ENCODE measurements around the gene EPB41L4B. TPM values are rescaled to one million over a fixed set of nuclear protein-coding genes. Genes with fewer than 3 reads are reported as not detected.

The EPB41L4B gene
- total RNA-seq, 4 donors from 2014 or later = 0.42 to 2.3 (median 1.5) TPM

DNA sequence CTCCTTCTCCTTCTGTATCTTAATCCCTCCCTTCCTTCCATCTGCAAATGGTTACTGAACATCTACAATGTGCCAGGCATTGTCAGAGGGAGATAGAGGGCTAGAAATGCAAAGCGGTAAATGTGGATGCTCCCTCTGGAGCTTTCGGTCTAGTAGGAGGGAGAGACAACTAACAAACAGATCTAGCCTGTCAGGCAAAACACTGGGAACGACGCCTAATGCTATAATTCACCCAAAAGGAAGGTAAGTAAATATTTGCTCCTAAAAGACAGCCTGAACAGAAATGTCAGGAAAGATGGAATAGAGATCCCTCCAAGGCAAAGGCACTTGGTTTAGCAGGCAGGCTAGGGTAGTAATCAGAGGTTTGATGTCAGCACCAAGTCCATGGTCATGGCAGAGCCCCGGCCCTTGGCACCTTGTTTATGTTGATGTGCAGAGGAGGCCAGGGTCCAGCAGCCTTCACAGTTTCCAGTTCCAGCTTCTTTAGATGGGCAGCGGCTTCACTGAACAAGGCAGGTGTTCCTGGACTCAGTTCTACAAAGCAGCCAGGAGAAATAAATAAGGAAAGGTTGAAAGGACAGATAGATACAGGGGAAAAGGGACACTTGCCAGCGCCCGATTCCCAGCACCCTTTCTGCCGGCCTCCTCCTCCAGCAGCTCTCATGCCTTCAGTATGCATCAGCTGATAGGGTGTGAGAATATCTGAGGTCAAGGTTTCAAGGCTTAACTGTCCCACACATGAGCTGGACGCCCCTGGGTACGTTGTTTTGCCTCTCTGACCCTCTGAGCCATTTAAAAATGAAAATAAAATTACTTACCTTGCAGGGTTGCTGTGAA, 107.4 kb downstream of the EPB41L4B start:
- intact Hi-C loops (cut with DNase I) = no loop called here

DNA sequence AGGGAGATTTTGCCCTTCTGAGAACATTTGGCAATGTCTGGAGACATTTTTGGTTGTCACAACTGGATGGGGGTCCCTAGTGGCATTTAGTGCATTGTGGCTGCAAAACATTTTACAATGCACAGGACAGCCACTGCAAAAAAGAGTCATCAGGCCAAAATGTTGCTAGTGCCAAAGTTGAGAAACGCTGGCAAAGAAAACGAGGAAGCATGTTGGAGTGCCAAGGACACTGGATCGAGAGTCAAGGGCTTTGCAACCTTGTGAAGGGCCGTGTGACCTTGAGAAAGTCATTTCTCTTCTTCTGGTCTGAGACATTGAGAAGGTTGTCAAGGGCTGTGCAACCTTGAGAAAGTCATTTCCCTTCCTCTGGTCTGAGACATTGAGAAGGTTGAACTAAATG, 108.1 kb downstream of the EPB41L4B start:
- no peak for DNase-seq (ENCODE audit: extremely low spot score)
- TF ChIP-seq POLR2AphosphoS5 (IDR thresholded peaks at IDR 0.05) (no peak), EP300 (IDR thresholded peaks at IDR 0.05) (no peak), POLR2A (IDR thresholded peaks at IDR 0.05; ENCODE audit: low read depth) (no peak)
- TF ChIP-seq, protein P1, sequence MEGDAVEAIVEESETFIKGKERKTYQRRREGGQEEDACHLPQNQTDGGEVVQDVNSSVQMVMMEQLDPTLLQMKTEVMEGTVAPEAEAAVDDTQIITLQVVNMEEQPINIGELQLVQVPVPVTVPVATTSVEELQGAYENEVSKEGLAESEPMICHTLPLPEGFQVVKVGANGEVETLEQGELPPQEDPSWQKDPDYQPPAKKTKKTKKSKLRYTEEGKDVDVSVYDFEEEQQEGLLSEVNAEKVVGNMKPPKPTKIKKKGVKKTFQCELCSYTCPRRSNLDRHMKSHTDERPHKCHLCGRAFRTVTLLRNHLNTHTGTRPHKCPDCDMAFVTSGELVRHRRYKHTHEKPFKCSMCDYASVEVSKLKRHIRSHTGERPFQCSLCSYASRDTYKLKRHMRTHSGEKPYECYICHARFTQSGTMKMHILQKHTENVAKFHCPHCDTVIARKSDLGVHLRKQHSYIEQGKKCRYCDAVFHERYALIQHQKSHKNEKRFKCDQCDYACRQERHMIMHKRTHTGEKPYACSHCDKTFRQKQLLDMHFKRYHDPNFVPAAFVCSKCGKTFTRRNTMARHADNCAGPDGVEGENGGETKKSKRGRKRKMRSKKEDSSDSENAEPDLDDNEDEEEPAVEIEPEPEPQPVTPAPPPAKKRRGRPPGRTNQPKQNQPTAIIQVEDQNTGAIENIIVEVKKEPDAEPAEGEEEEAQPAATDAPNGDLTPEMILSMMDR (IDR thresholded peaks at IDR 0.05) = no peak
- H3K27ac ChIP-seq (replicated peaks in 1 of 4) = no peak overlapping the region

More for the DNA sequence above, 107.4 kb downstream of the EPB41L4B start:
- Histone ChIP-seq H3K4me3 (no peak overlapping the region), H3K9me3 (no peaks in the 10 kb centered on the region), H3K36me3 (no peaks in the 10 kb centered on the region), H3K4me1 (no peaks in the 10 kb centered on the region), H3K27me3 (no peaks in the 10 kb centered on the region), H3K27ac (replicated peaks in 1 of 4) (no peak overlapping the region)
- DNase-seq (ENCODE audit: extremely low spot score) = no peak
- WGBS = 80% methylated on average over 11 of the region's 11 CpGs
- TF ChIP-seq, protein P1 (IDR thresholded peaks at IDR 0.05) = no peak
- no peak for TF ChIP-seq POLR2A (IDR thresholded peaks at IDR 0.05; ENCODE audit: low read depth)
- TF ChIP-seq EP300 (IDR thresholded peaks at IDR 0.05) = no peak
- TF ChIP-seq POLR2AphosphoS5 (IDR thresholded peaks at IDR 0.05) = no peak

DNA sequence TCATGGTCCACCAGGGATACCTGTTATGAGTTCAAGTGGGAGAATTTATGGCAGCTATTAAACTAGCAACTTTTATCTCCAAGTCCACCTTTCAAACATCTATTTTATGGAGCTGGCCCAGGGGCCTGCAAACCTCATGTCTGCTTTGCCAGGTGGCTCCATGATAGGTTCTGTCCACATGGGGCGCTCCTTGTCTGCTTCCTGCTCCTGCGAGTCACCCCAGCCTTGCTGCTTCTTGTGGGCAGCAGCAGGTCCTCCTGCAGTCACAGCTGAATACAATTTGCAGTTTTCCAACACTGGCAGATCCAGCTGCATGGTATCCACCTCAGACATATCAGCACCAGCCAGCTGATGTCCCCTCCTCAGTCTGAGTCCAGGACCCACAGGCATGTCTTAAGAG, 114.2 kb downstream of the EPB41L4B start:
- Histone ChIP-seq H3K36me3 (peaks cover 0 to 11% (median 0%) of the 10 kb centered on the region in 4 donors), H3K4me3 (no peak overlapping the region), H3K4me1 (no peaks in the 10 kb centered on the region), H3K9me3 (no peaks in the 10 kb centered on the region), H3K27me3 (no peaks in the 10 kb centered on the region), H3K27ac (replicated peaks in 1 of 4) (no peak overlapping the region)
- WGBS = 89% methylated on average over 2 of the region's 2 CpGs
- DNase-seq (ENCODE audit: extremely low spot score) = no peak
- intact Hi-C loops (cut with DNase I) = no loop called here
- TF ChIP-seq EP300 (IDR thresholded peaks at IDR 0.05) (no peak), POLR2A (IDR thresholded peaks at IDR 0.05; ENCODE audit: low read depth) (no peak), POLR2AphosphoS5 (IDR thresholded peaks at IDR 0.05) (no peak)
- TF ChIP-seq, protein P1 (IDR thresholded peaks at IDR 0.05) = no peak

More for the DNA sequence above, 108.1 kb downstream of the EPB41L4B start:
- Histone ChIP-seq H3K27me3 (no peaks in the 10 kb centered on the region), H3K4me1 (no peaks in the 10 kb centered on the region), H3K4me3 (no peak overlapping the region), H3K36me3 (no peaks in the 10 kb centered on the region), H3K9me3 (no peaks in the 10 kb centered on the region)
- WGBS = 91% methylated on average over 4 of the region's 4 CpGs
- intact Hi-C loops (cut with DNase I) = no loop called here

DNA sequence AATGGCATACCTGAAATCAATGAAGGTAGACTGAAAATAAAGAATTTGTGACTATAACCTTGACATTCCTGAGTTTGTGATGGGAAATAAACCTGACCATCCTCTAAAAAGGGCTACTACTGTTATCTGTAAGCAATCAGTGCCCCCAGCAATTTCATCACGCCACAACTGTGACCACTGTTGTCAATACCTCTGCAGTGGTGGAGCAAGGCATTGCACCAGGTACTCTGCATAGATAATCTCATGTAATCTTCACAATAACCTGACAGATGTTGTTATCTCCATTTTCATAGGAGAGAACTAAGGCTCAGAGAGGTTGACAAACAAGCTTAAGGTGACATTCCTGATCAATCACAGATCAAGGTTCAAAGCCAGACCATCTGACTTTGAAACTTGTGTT, 115.3 kb downstream of the EPB41L4B start:
- H3K9me3 ChIP-seq = no peaks in the 10 kb centered on the region
- 73% methylated on average over 1 of the region's 1 CpG for WGBS
- intact Hi-C loops (cut with DNase I) = no loop called here
- no peak overlapping the region for H3K4me3 ChIP-seq
- no peak for DNase-seq (ENCODE audit: extremely low spot score)
- TF ChIP-seq POLR2AphosphoS5 (IDR thresholded peaks at IDR 0.05) (no peak), POLR2A (IDR thresholded peaks at IDR 0.05; ENCODE audit: low read depth) (no peak), EP300 (IDR thresholded peaks at IDR 0.05) (no peak)
- TF ChIP-seq, protein P1 (IDR thresholded peaks at IDR 0.05) = no peak
- H3K4me1 ChIP-seq = no peaks in the 10 kb centered on the region
- peaks cover 0 to 11% (median 0%) of the 10 kb centered on the region in 4 donors for H3K36me3 ChIP-seq
- H3K27ac ChIP-seq (replicated peaks in 1 of 4) = no peak overlapping the region
- H3K27me3 ChIP-seq = no peaks in the 10 kb centered on the region

Data from esophagus muscularis mucosa (tissue), 4 donors.